ENCODE measurements around the gene FAP.

Gene FAP

GRCh38 chr2:162219426-162219825 is 23.8 kb downstream of the FAP start:
- Histone ChIP-seq H3K4me1 (ENCODE audit: control insufficient read depth, insufficient read depth, low read length) (peaks cover 3% of the 10 kb centered on the region; the same call in 1 of the 2 replicates), H3K36me3 (ENCODE audit: control insufficient read depth in 2 of 2, insufficient read depth in 1 of 2, low read length in 2 of 2) (no peaks in the 10 kb centered on the region), H3K9me3 (ENCODE audit: control insufficient read depth, insufficient read depth, low read depth, low read length) (no peaks in the 10 kb centered on the region), H3K27ac (ENCODE audit: extremely low read depth, low read depth, low read length) (no peak overlapping the region), H3K4me3 (ENCODE audit: low read depth, low read length) (no peak overlapping the region)
- no peak for TF ChIP-seq ZSCAN16 (tag by site-specific recombination; IDR thresholded peaks at IDR 0.05)
- no peak for TF ChIP-seq MYNN (tag by site-specific recombination; IDR thresholded peaks at IDR 0.05; ENCODE audit: borderline replicate concordance)
- TF ChIP-seq ZBTB17 (tag by site-specific recombination; IDR thresholded peaks at IDR 0.05), result no peak
- no peak for TF ChIP-seq ZNF624 (tag by site-specific recombination; IDR thresholded peaks at IDR 0.05)
- no peak for TF ChIP-seq ATF2 (tag by site-specific recombination; IDR thresholded peaks at IDR 0.05; ENCODE audit: low read depth)
- no peak for TF ChIP-seq AEBP2 (tag by site-specific recombination; IDR thresholded peaks at IDR 0.05; ENCODE audit: borderline replicate concordance)
- no peak for TF ChIP-seq ZNF426 (tag by site-specific recombination; IDR thresholded peaks at IDR 0.05)
- TF ChIP-seq ZNF701 (tag by site-specific recombination; IDR thresholded peaks at IDR 0.05), result no peak
- no peak for TF ChIP-seq ZBTB21 (tag by site-specific recombination; IDR thresholded peaks at IDR 0.05)
- POLR2A ChIA-PET, result no interaction called here
- CTCF ChIA-PET, result interaction anchor here (0.5 to 5.5 kb wide), 13 partner anchors 9 to 104 kb away, joined by 3 to 130 read pairs (median 4); partner anchors contain the start of gene GCG

- POLR2A ChIA-PET, result no interaction called here
- Histone ChIP-seq H3K4me3 (ENCODE audit: low read depth, low read length) (no peak overlapping the region), H3K9me3 (ENCODE audit: control insufficient read depth, insufficient read depth, low read depth, low read length) (no peaks in the 10 kb centered on the region), H3K36me3 (ENCODE audit: control insufficient read depth in 2 of 2, insufficient read depth in 1 of 2, low read length in 2 of 2) (no peaks in the 10 kb centered on the region), H3K27ac (ENCODE audit: extremely low read depth, low read depth, low read length) (no peak overlapping the region), H3K4me1 (ENCODE audit: control insufficient read depth, insufficient read depth, low read length) (peaks cover 3% of the 10 kb centered on the region; the same call in 1 of the 2 replicates)
- TF ChIP-seq GLI2 (tag by site-specific recombination; IDR thresholded peaks at IDR 0.05; ENCODE audit: borderline replicate concordance, low read depth) (no peak), ZXDB (tag by site-specific recombination; IDR thresholded peaks at IDR 0.05) (no peak), PRDM4 (tag by site-specific recombination; IDR thresholded peaks at IDR 0.05) (no peak)
- CTCF ChIA-PET, result interaction anchor here (5.5 kb wide), 1 partner anchor 80 kb away, joined by 130 read pairs; no protein-coding TSS in a partner anchor
These were observed 25.6 kb downstream of the FAP start for GRCh38 chr2:162217598-162217997.

GRCh38 chr2:162215162-162215561 is 28.1 kb downstream of the FAP start:
- no peak overlapping the region for H3K4me3 ChIP-seq (ENCODE audit: low read depth, low read length)
- no peak overlapping the region for H3K27ac ChIP-seq (ENCODE audit: extremely low read depth, low read depth, low read length)
- TF ChIP-seq ZNF239 (tag by site-specific recombination; IDR thresholded peaks at IDR 0.05) (no peak), IKZF3 (tag by site-specific recombination; IDR thresholded peaks at IDR 0.05) (no peak)
- no peaks in the 10 kb centered on the region for H3K36me3 ChIP-seq (ENCODE audit: control insufficient read depth in 2 of 2, insufficient read depth in 1 of 2, low read length in 2 of 2)
- peaks cover 3% of the 10 kb centered on the region; the same call in 1 of the 2 replicates for H3K4me1 ChIP-seq (ENCODE audit: control insufficient read depth, insufficient read depth, low read length)
- no peaks in the 10 kb centered on the region for H3K9me3 ChIP-seq (ENCODE audit: control insufficient read depth, insufficient read depth, low read depth, low read length)
- ChIA-PET POLR2A (no interaction called here), CTCF (interaction anchor here (1.2 kb wide), 1 partner anchor 84 kb away, joined by 4 read pairs; no protein-coding TSS in a partner anchor)

Measured in HEK293 (cell line).